Thyroid gland (tissue), 4 donors: ENCODE data around the gene ELF3.

ENCODE experiments used
- CTCF ChIP-seq, 6 experiments: fragments of 200-600 bp in 3 of 6; fragments of 450-650 bp in 3 of 6; sonication (generic) in 3 of 6; IDR thresholded peaks; one replicate each; pipeline ENCODE4 v1.5.1; 2016 to 2019; ENCODE audit warnings: antibody characterized with exemption in 6 of 6, mild to moderate bottlenecking in 2 of 6, inconsistent platforms in 1 of 6, moderate library complexity in 1 of 6
- POLR2A ChIP-seq, 2 donors: fragments of 450-650 bp; IDR thresholded peaks; one replicate each; pipeline ENCODE4 v1.6.1; 2017; ENCODE audit warnings: antibody characterized with exemption in 2 of 2, mild to moderate bottlenecking in 2 of 2, moderate library complexity in 1 of 2

- TF ChIP-seq CTCF (IDR thresholded peaks at IDR 0.05) (no peak), POLR2A (IDR thresholded peaks at IDR 0.05) (no peak)
These were observed 27.4 kb downstream of the ELF3 start for GRCh38 chr1:202037706-202038296.
